Fibroblast of lung (primary cell): ENCODE measurements around the gene CHST15.

ENCODE experiments used
- CTCF ChIP-seq, 2 donors: IDR thresholded peaks in 1 of 2; conservative IDR thresholded peaks in 1 of 2; 1 replicate in 1 of 2; 2 replicates in 1 of 2; pipeline ENCODE4 v1.5.1; 2011 to 2012; ENCODE audit warnings: low read length in 2 of 2, control low read depth in 1 of 2, inconsistent platforms in 1 of 2, low read depth in 1 of 2, mild to moderate bottlenecking in 1 of 2
- EZH2 ChIP-seq: IDR thresholded peaks from 2 replicates; pipeline ENCODE4 v1.5.1; 2012; ENCODE audit warnings: low read length, control low read depth, mild to moderate bottlenecking; ENCODE audit errors: missing control alignments

GRCh38 chr10:124028700-124029480, 64.5 kb downstream of the CHST15 start:
- TF ChIP-seq CTCF (conservative IDR thresholded peaks at IDR 0.05 in 1 of 2, IDR thresholded peaks at IDR 0.05 in 1 of 2; ENCODE audit: low read depth in 1 of 2, low read length in 2 of 2): no peak
- TF ChIP-seq EZH2: no peak
